ENCODE results near the gene GCNT4.

Gene GCNT4

DNA sequence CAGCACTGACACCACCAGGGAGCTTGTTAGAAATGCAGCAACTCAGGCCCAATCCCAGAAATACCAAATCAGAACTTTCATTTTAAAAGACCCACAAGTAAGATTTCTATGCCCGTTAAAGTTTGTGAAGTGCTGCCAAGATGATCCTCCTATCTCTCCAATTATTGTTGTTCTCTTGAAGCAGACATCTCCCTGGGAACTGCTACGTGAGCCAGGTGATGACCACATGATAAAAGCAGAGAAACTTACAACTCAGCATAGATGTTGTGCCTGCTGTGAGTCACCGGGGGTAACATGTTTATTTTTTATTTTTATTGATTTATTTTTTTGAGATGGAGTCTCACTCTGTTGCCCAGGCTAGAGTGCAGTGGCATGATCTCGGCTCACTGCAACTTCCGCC is 34.4 kb downstream of the GCNT4 start:
- DNase-seq (ENCODE audit: low spot score): no peak

DNA sequence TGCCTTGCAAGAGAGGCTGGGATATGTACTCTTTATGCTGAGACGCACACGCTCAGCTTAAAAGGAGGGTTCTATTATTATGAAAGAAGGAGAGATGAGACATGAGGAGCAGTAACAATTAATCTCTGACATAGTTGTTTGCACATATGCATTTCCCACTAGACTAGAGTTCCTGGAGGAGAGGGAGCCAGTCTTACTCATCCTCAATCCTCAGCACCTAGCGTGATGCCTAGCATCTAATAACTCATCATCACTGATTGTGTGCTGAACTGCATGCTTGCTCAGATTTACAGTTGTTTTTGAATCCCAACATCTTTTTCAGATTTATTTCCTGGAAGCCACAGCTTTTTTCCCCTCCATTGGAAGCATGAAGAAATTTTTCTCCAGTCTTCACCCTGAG is 35.5 kb downstream of the GCNT4 start:
- no peak for DNase-seq (ENCODE audit: low spot score)

DNA sequence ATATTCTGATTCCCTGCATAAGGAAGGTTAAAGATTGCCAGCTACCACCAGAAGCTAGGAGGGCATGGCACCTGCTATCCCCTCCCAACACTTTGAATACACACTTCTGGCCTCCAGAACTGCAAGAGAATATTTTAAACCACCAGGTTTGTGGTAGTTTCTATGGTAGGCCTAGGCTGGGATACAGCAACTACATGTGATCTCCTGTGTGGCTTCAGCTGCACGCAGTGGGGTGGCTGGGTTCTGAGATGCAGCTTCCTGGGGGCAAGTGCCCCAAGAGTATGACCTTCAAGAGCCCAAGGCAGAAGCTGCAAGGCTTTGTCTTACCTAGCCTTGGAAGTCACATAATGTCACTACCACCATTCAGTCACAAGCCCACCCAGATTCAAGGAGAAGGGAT is 39.6 kb downstream of the GCNT4 start:
- DNase-seq (ENCODE audit: low spot score): no peak

DNA sequence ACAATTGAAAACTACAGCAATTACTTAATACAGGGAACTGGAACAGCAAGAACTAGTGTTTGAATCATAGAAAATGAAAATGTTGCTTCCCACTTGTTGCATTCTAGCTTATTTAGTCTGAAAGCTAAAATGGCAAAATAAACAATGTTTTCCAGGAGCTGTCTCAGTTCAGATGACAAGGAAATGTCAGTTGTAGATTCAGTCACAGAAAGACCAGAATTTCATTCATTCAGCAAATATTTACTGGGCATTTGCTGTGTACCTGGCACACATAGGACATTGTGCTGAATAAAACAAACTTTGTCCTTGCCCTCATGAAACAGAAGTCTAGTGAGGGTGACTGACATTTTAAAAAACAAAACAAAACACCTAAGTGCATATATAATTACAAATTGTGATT is 41.5 kb downstream of the GCNT4 start:
- DNase-seq (ENCODE audit: low spot score): no peak

- DNase-seq (ENCODE audit: low spot score): no peak
Observed at GRCh38 chr5:75009556-75010345, 42.6 kb downstream of the GCNT4 start.

GRCh38 chr5:75006865-75007822 is 45.2 kb downstream of the GCNT4 start:
- no peak for DNase-seq (ENCODE audit: low spot score)

DNA sequence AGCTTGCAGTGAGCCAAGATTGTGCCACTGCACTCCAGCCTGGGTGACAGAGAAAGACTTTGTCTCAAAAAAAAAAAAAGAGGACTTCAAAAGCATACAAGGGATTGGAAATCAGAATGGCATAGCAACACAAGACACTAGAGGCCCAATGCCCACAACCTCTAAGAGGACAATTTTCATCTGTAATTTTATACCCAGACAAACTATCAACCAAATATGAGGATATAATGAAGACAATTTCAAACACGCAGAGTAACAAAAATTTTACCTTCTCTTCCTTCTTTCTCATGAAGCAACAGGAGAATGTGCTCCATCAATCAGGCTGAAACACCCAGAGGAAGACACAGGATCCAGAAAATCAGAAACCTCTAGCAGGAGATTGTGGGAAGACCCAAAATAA is 46.8 kb downstream of the GCNT4 start:
- no peak for DNase-seq (ENCODE audit: low spot score)

Data from hematopoietic multipotent progenitor cell treated with erythropoietin and hydrocortisone succinate and interleukin-3 and kit ligand, for 17 days (in vitro differentiated cells).